NOMO-1 treated with dmso at 0.1 percent for 144 hours (cell line): ENCODE measurements around the gene ZNF484.
"Not testable (repeated sequence)": the region's sequence is repeated elsewhere in the genome, so short reads cannot be mapped to it uniquely, and the experiment has no call there.

Experiments used
- DNase-seq: peaks from one replicate; lab custom pipeline; 2025; ENCODE audit not compliant: unreplicated experiment; lab: John Stamatoyannopoulos, UW

ZNF484 gene

GRCh38 chr9:92877531-92878430 is at the start of gene ZNF484:
Gene ZNF484 (minus strand): TSS chr9:92878038. CDS start chr9:92875029, 3,009 bp downstream.
- peak; percentile 96 for DNase-seq

- no peak for DNase-seq
Observed at GRCh38 chr9:92920437-92920836, 42.6 kb upstream of the ZNF484 start.

GRCh38 chr9:92917176-92917800 is 39.5 kb upstream of the ZNF484 start:
- peak; percentile 80 for DNase-seq

- no peak for DNase-seq
Observed at GRCh38 chr9:92911511-92912475, 34.0 kb upstream of the ZNF484 start.

DNA sequence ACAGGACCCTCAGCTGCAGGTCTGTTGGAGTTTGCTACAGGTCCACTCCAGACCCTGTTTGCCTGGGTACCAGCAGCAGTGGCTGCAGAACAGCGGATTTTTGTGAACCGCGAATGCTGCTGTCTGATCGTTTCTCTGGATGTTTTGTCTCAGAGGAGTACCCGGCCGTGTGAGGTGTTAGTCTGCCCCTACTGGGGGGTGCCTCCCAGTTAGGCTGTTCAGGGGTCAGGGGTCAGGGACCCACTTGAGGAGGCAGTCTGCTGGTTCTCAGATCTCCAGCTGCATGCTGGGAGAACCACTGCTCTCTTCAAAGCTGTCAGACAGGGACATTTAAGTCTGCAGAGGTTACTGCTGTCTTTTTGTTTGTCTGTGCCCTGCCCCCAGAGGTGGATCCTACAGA is 27.3 kb upstream of the ZNF484 start:
- DNase-seq, result not testable (repeated sequence)

GRCh38 chr9:92897323-92897722 is 19.5 kb upstream of the ZNF484 start:
- DNase-seq, result no peak

GRCh38 chr9:92895812-92896436 is 18.1 kb upstream of the ZNF484 start:
- no peak for DNase-seq

DNA sequence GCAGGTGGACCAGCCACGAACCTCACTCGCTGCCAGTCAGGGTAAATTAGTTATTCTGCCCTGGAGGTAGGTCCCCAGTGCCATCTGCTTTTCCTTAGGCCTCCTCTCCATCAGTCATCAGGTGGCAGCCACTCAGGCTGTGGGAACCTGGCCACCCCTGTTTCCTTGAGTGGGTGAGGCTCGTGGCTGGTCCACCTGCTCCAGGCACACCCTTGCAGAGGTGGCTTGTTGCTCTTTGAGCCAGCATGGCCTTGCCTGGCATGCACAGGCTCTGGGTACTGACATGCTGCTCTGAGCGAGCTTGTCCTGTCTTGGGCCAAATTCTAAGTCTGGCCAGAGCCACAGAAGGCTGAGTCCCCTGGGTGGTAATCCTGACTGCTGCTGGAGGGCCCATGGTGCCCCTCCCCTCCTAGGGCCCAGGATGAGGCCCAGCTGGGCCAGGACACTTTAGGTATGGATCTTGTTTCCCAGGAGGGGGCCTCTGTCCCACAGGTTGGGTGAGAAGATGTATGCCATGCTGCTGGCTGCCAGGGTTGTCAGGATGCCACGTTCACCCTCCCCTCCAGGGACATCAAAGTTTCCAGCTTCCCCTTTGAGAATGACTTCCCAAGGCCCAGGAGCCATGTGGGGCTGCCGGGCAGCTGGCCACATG is 17.0 kb upstream of the ZNF484 start:
- no peak for DNase-seq

DNA sequence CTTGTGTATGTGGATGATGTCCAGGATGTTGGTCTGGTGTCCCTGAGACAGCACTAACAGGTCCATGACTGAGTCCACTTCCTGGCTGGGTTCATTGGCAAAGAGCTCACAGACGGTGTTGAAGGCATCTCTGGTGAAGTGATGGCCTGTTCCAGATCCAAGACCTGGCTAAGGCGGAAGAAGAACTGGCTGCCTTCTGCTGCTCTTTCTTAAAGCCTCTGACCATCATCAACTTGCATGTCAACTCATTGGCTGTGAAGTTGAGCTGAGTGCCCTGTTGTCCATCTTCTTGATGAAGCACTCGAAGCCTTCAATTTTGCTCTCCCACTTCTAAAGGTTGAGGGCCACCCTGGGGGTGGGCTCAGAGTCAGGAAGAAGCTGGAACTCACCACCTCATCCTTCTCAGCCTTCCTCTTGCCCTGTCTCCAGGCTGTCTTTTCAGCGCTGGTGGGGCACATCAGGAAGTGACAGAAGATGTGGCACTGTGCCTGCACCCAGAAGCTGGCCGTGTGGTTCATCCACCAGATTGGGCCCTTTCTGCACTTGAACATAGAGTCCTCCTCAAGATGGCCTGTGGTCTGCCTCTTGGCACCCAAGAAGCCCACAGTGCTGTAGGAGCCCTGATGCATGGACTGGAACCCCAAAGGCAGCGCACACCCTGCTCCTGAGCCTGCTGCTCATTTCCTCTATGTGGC is 16.2 kb upstream of the ZNF484 start:
- not testable (repeated sequence) for DNase-seq

DNA sequence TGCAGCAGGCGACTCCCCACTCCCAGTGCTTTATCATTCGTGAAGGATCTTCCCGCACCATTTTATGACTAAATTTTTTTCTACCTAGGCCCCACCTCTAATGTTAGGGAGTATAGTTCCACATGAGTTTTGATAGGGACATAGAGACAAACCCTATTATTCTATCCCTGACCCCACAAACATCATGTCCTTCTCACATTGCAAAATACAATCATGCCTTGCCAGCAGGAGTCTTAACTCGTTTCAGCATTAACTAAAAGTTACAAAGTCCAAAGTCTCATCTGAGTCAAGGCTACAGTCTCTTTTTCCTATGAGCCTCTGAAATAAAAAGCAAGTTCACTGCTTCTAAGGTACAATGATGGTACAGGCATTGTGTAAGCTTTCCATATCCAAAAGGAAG is 14.4 kb upstream of the ZNF484 start:
- DNase-seq, result not testable (repeated sequence)

DNA sequence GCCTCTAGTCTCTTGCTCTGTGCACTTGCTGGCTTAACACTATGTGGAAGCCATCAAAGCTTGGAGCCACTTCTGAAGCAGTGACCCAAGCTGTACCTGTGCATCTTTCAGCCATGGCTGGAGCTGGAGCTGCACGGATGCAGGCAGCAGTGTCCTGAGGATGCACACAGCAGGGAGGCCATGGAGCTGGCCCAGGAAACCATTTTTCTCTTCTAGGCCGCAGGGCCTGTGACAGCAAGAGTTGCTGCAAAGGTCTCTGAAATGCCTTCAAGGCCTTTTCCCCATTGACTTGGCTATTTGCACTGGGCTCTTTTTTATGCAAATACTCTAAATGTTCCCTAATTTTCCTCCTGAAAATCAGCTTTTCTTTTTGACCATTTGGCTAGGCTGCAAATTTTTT is 12.9 kb upstream of the ZNF484 start:
- DNase-seq, result no peak

DNA sequence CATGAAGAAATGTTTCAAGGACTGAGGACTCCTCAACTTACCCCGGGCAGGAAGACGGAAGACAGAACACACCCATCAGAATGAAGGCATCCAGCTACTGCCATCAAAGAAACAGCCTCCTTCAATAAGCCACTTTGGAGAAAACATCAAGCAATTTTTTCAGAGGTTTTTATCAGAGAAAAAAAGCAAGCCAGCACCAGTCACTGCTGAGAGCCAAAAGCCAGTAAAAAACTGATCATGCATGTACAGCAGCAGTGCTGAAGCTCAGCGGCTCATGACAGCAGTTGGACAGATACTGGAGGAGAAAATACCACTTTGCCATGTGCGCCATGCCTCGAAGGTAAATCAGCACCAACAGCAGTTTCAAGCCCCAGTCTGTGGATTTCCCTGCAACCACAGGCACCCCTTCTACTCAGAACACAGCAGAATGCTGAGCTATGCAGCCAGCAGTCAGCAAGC is 10.1 kb upstream of the ZNF484 start:
- DNase-seq, result no peak

DNA sequence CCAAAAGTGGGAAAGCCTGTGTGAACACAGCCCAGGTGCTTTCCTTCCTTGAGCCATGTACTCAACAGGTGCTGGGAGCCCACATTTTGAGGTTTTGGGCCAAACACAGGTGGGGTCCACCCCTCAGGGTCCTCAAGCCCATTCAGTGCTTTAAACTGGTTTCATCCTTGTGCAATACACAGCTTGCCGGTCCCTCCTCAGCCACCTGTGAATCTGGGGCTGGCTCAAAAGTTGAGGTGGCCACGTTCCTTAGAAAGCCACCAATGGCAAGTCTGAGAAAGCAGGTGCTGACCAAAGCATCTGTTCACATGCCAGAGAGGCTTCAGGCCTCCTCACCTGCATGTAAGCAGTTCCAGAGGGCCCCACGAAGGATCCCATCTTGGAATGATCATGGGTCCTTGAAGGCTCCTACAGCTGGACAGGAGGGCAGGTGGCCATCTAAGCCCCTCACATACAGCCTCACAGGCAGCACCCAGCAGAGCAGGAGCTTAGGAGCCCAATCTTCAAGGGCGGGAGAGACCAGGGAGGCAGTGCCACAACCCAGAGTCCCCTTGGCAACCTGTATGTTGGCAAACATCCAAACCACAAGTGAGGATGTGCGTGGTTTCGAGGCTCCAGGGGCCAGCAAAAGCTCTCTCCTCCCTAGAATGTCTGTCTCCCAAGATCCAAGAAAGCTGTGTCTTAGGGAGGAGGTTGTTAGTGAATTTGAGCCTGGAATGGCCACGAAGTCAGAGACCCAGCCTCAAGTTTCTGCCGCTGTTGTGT is 9.2 kb upstream of the ZNF484 start:
- DNase-seq, result peak; percentile 4

DNA sequence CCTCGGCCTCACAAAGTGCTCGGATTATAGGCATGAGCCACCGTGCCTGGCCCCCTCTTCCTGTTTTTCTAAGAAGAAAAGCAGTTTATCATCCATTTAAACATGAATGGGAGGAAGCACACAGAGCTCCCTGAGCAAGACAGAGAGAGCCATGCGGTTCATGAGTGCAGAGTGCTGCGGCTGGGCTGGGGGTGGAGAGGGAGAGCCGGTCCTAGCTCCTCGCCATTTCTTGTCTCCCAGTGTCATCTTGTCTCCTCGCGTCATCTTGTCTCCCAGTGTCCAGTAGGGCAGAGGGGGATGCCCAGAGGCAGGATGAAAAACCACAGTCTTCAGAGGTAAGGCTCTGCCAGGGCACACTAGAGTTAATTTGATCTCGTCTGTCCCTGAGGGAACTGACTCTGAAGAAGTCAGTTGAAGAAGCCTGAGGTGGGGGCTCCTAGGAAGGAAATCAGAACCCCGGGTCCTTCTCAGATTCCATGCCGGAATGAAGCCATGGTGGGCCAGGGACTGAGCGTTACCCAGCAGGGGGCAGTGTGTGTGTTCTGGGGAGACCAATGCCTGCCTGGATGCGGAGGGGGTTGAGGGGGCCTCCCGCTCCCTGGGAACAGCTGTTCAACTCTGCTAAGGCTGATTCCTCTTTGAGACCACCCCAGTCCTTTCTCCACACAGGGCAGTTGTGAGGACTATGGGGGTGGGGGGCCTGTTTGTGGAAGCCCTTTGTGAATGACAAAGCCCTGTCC is 6.0 kb upstream of the ZNF484 start:
- DNase-seq, result not testable (repeated sequence)

DNA sequence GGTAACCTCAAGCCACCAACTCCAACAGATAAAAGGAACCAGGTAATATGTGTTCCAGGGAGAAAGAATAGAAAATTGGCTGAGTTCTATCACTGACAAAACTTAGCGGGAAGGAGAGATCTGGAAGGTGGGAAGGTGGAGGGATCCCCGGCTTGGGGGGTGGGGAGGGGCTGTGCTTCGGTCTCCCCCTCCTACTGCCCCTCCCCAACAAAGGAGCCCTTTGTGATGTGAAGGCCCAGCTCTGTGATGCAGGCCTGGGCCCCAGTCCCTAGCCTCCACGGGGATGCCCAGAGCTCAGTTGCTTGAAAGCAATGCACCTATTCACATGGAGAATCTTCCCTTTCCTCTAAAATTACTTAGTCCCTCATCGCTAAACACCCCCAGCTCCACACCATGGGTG is 4.4 kb upstream of the ZNF484 start:
- DNase-seq, result no peak

DNA sequence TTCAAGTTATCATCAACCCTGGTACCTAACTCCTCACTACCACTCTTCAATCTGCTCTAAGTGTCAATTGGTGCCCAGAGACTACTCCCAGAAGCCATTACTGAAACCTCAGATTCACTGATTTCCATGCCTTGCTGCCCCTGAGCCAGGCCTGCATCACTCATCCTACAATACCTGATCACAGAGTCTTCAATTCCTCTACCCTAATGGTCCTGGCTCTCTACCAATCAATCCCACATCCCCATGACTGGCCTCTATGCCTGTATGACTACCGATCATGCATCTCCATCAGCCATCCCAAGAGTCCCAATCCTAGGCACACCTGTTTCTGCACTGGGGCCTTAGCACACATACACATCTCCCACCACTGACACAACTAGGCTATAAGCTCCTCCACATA is 2.5 kb downstream of the ZNF484 start:
- no peak for DNase-seq

GRCh38 chr9:92870289-92870688 is 7.5 kb downstream of the ZNF484 start:
- DNase-seq, result no peak

- not testable (repeated sequence) for DNase-seq
Observed at GRCh38 chr9:92866600-92866999, 11.2 kb downstream of the ZNF484 start.
